ENCODE results near the gene COLEC12.

Gene COLEC12

GRCh38 chr18:505483-506122 is 5.1 kb upstream of the COLEC12 start:
- DNase-seq: no peak

GRCh38 chr18:501406-501714 is 859 bp upstream of the COLEC12 start:
- no peak for DNase-seq

GRCh38 chr18:499776-500631 is 497 bp downstream of the COLEC12 start:
- DNase-seq: no peak

GRCh38 chr18:498931-499775 is 1.3 kb downstream of the COLEC12 start:
- DNase-seq: no peak

GRCh38 chr18:497688-498087 is 2.8 kb downstream of the COLEC12 start:
- no peak for DNase-seq

- DNase-seq: no peak
Observed at GRCh38 chr18:495452-495851, 5.0 kb downstream of the COLEC12 start.

GRCh38 chr18:495017-495416 is 5.5 kb downstream of the COLEC12 start:
- no peak for DNase-seq

- DNase-seq: no peak
Observed at GRCh38 chr18:493986-494983, 6.2 kb downstream of the COLEC12 start.

GRCh38 chr18:492451-492850 is 8.1 kb downstream of the COLEC12 start:
- no peak for DNase-seq

- no peak for DNase-seq
Observed at GRCh38 chr18:490624-491023, 9.9 kb downstream of the COLEC12 start.

- no peak for DNase-seq
Observed at GRCh38 chr18:490024-490366, 10.5 kb downstream of the COLEC12 start.

- DNase-seq: no peak
Observed at GRCh38 chr18:489244-490023, 11.1 kb downstream of the COLEC12 start.

- no peak for DNase-seq
Observed at GRCh38 chr18:486929-487740, 13.4 kb downstream of the COLEC12 start.

- no peak for DNase-seq
Observed at GRCh38 chr18:484749-485464, 15.6 kb downstream of the COLEC12 start.

- DNase-seq: no peak
Observed at GRCh38 chr18:478681-479080, 21.8 kb downstream of the COLEC12 start.

GRCh38 chr18:477565-477964 is 22.9 kb downstream of the COLEC12 start:
- DNase-seq: no peak

GRCh38 chr18:476251-476664 is 24.2 kb downstream of the COLEC12 start:
- DNase-seq: no peak

GRCh38 chr18:475202-476031 is 25.1 kb downstream of the COLEC12 start:
- no peak for DNase-seq

GRCh38 chr18:474416-474815 is 26.1 kb downstream of the COLEC12 start:
- DNase-seq: no peak
